Fibroblast of pulmonary artery (primary cell): Measurements from ENCODE around the gene KCTD20.

Experiments used
- DNase-seq: peaks from one replicate; pipeline ENCODE4 v3.0.0-alpha.2; 2010; ENCODE audit warnings: low read depth
- H3K4me3 ChIP-seq: replicated peaks from 2 replicates; pipeline ENCODE4 v1.5.1; 2011; ENCODE audit warnings: low read depth, mild to moderate bottlenecking, control low read depth, low read length, moderate library complexity
- CTCF ChIP-seq: IDR thresholded peaks from 2 replicates; pipeline ENCODE4 v1.5.1; 2011; ENCODE audit warnings: mild to moderate bottlenecking, control low read depth, low read length, inconsistent platforms; ENCODE audit errors: missing control alignments

KCTD20 gene

GRCh38 chr6:36505744-36506534 lies 63.1 kb downstream of the KCTD20 start:
- no peak overlapping the region for H3K4me3 ChIP-seq
- TF ChIP-seq CTCF, result no peak
- no peak for DNase-seq

- no peak overlapping the region for H3K4me3 ChIP-seq
- no peak for DNase-seq
- no peak for TF ChIP-seq CTCF
Measured at GRCh38 chr6:36506611-36507010, 63.8 kb downstream of the KCTD20 start.

- H3K4me3 ChIP-seq, result no peak overlapping the region
- no peak for DNase-seq
- TF ChIP-seq CTCF, result no peak
Measured at GRCh38 chr6:36508532-36508931, 65.7 kb downstream of the KCTD20 start.

- DNase-seq, result no peak
- H3K4me3 ChIP-seq, result no peak overlapping the region
- no peak for TF ChIP-seq CTCF
Measured at GRCh38 chr6:36510365-36510764, 67.6 kb downstream of the KCTD20 start.

- TF ChIP-seq CTCF, result no peak
- H3K4me3 ChIP-seq, result no peak overlapping the region
- DNase-seq, result no peak
Measured at GRCh38 chr6:36514554-36515456, 72.0 kb downstream of the KCTD20 start.

- DNase-seq, result no peak
- no peak for TF ChIP-seq CTCF
- H3K4me3 ChIP-seq, result no peak overlapping the region
Measured at GRCh38 chr6:36515844-36516243, 73.0 kb downstream of the KCTD20 start.
